KBM-7 (cell line): ENCODE data around the gene SFXN2.
"Not testable (repeated sequence)": the region's sequence is repeated elsewhere in the genome, so short reads cannot be mapped to it uniquely, and the experiment has no call there.

Source experiments
- DNase-seq: peaks from one replicate; pipeline ENCODE4 v3.0.0-alpha.2; 2015
- in situ Hi-C: fragments of 300-500 bp; cut with MboI; formaldehyde crosslinking; loops from 2 replicates; pipeline ENCODE4 v1.14.3; 2020; ENCODE audit warnings: low sequenced_read_pairs, low pct_unique_long_range_greater_than_20kb, mixed read lengths

The SFXN2 gene

GRCh38 chr10:102743078-102743587 is 28.7 kb downstream of the SFXN2 start:
- no peak for DNase-seq
- in situ Hi-C loops, result loop anchor here (25.0 kb wide), 1 partner anchor 319 kb away; no protein-coding TSS in a partner anchor

GRCh38 chr10:102743588-102744373 is 29.3 kb downstream of the SFXN2 start, which contains the start of gene WBP1L:
Gene WBP1L (plus strand): TSS chr10:102743948. CDS start chr10:102744054, 106 bp downstream.
- peak; percentile 99 for DNase-seq
- in situ Hi-C loops, result loop anchor here (25.0 kb wide), 1 partner anchor 319 kb away; no protein-coding TSS in a partner anchor

- in situ Hi-C loops, result loop anchor here (25.0 kb wide), 1 partner anchor 318 kb away; no protein-coding TSS in a partner anchor
- DNase-seq, result peak; percentile 49
These were observed 30.1 kb downstream of the SFXN2 start for GRCh38 chr10:102744374-102745051.

- in situ Hi-C loops, result loop anchor here (25.0 kb wide), 1 partner anchor 317 kb away; no protein-coding TSS in a partner anchor
These were observed 30.7 kb downstream of the SFXN2 start for GRCh38 chr10:102745157-102745556.

GRCh38 chr10:102752266-102752930 is 38.0 kb downstream of the SFXN2 start:
- in situ Hi-C loops, result no loop called here
- DNase-seq, result no peak

More at GRCh38 chr10:102745157-102745556, 30.7 kb downstream of the SFXN2 start:
- no peak for DNase-seq

- peak; percentile 60 for DNase-seq
- in situ Hi-C loops, result no loop called here
These were observed 38.7 kb downstream of the SFXN2 start for GRCh38 chr10:102752934-102753664.

- in situ Hi-C loops, result no loop called here
These were observed 39.3 kb downstream of the SFXN2 start for GRCh38 chr10:102753718-102754117.

GRCh38 chr10:102757323-102757722 is 42.9 kb downstream of the SFXN2 start:
- in situ Hi-C loops, result no loop called here
- peak; percentile 32 for DNase-seq

More at GRCh38 chr10:102753718-102754117, 39.3 kb downstream of the SFXN2 start:
- DNase-seq, result no peak

GRCh38 chr10:102758240-102758932 is 44.0 kb downstream of the SFXN2 start:
- peak; percentile 46 for DNase-seq
- in situ Hi-C loops, result no loop called here

GRCh38 chr10:102758933-102759262 is 44.5 kb downstream of the SFXN2 start:
- in situ Hi-C loops, DNase-seq: not testable (repeated sequence)

GRCh38 chr10:102759497-102760210 is 45.2 kb downstream of the SFXN2 start:
- in situ Hi-C loops, result no loop called here
- DNase-seq, result no peak

- in situ Hi-C loops, result no loop called here
These were observed 47.5 kb downstream of the SFXN2 start for GRCh38 chr10:102761981-102762380.

GRCh38 chr10:102762401-102763015 is 48.1 kb downstream of the SFXN2 start:
- in situ Hi-C loops, result no loop called here
- DNase-seq, result no peak

More at GRCh38 chr10:102761981-102762380, 47.5 kb downstream of the SFXN2 start:
- no peak for DNase-seq

- DNase-seq, result no peak
- in situ Hi-C loops, result no loop called here
These were observed 48.7 kb downstream of the SFXN2 start for GRCh38 chr10:102763037-102763607.

- in situ Hi-C loops, result no loop called here
- no peak for DNase-seq
These were observed 50.2 kb downstream of the SFXN2 start for GRCh38 chr10:102764470-102765161.

- in situ Hi-C loops, result no loop called here
- no peak for DNase-seq
These were observed 50.9 kb downstream of the SFXN2 start for GRCh38 chr10:102765336-102765735.
